Mesenteric fat pad (tissue), 1 donor: Measurements from ENCODE around the gene MYO18A. TPM values are rescaled to one million over a fixed set of nuclear protein-coding genes. Genes with fewer than 3 reads are reported as not detected.
"Not testable (repeated sequence)": the region's sequence is repeated elsewhere in the genome, so short reads cannot be mapped to it uniquely, and the experiment has no call there.

ENCODE experiments used
- DNase-seq: peaks from one replicate; pipeline ENCODE4 v3.0.0-alpha.2; 2020; ENCODE audit warnings: low spot score
- long read RNA-seq: library from polyadenylated mRNA; unstranded; transcript quantifications from one replicate; pipeline ENCODE4 v2.0.0, GENCODE V29; 2020
- total RNA-seq: library from RNA; stranded (reverse); fragmentation: NEBNext Ultra II Directional; extraction: Animal tissue kit (Norgen Biotek cat#: 25700); gene quantifications from one replicate; pipeline ENCODE4 v1.2.1, GENCODE V29; 2021
- donor health status: DM: yes; HTN: yes; CAD: no.

Gene MYO18A
- total RNA-seq: 48.6 TPM
- long read RNA-seq, partial matches to known transcripts: 31 of 41 reads
- long read RNA-seq, other reads (novel, unspliced or antisense): 10 of 41 reads

DNA sequence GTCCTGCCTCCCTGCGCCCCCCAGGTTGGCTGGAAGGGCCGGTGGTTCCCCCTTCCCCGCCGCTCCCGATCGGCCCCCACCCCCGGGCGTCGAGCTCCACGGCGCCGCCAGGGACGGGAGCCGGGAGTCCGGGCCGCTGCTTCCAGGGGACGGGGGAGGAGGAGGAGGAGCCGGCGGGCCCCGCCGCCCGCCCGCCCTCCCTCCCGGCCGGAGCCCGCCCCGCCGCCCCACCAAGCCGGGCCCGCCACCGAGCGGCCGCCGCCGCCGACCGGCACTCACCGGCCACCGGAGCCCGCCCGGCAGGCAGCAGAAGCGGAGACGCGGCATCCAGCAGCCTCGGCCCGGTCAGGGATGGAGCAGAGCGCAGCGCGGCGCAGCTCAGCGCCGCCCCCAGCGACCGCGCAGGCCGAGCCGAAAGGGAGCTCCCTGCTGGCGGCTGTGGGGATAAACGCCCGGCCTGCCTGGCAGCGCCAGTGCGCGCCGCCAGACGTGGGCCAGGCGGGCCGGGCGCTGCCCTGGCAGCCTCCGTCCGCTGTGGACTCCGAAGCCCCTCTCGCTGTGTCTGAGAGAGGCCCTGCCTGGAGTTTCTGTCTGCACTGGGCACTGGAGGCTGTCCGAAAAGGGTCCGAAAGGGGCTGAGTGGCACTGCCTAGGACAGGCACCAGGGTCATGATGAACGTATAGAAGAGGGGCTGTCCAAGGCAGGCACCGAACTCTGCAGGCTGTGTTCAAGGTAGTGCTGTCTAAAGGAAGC lies at the start of gene MYO18A:
Gene MYO18A (minus strand): TSS at position 365 of the 754 bp plus-strand sequence. CDS start 13,458 bp downstream, outside the sequence.
- peak; percentile 94 for DNase-seq

GRCh38 chr17:29225396-29225795 lies 45.2 kb upstream of the MYO18A start:
- DNase-seq: no peak

- DNase-seq: not testable (repeated sequence)
Measured at GRCh38 chr17:29221338-29221737, 41.1 kb upstream of the MYO18A start.

DNA sequence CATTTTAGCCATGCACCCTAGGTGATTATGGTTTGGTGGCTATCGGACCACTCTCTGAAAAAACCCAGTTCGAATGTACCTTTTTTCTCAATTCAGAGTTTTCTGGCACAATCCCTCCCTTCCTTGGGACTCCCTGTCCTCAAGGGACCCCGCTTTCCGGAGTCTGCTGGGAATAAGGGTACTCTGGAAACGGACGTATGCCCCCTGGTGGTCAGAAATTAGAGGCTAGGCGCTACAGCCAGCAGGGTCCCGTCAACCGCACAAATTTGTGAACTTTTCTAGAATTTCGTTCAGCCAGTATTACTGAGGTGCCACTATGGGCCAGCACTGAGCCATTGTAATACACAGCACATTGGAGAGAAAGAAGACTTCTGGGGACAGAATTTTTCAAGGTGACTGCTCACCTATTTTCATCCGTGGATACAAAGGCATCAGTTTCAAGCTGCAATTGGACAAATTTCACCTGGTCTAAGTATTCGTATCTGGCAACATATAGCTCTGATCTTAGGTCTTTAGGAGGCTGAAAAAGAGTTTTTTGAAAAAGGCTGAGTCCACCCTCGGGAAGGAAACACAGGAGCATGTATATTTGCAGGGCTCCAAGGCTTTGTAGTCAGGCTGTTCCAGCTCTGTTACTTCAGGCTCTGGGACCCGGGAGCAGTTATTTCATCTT lies 39.3 kb upstream of the MYO18A start:
- no peak for DNase-seq

GRCh38 chr17:29216856-29217255 lies 36.7 kb upstream of the MYO18A start:
- no peak for DNase-seq

DNA sequence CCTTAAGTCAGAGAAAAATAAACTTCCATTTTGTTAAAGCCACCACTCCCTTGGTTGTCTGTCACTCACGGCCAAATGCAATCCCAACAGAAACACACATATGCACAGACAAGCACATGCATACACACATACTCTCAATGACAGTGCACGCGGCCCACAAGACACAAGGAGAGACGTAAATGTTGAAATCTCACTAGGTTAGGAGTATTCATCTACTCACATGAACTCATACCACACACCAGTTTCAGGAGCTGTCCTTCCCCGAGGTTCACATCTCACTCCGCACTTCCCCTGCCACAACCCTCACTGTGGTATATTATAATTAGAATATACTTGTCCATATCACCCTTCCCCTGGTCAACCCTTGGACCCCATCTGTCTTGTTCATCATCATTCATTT lies 36.0 kb upstream of the MYO18A start:
- DNase-seq: no peak

DNA sequence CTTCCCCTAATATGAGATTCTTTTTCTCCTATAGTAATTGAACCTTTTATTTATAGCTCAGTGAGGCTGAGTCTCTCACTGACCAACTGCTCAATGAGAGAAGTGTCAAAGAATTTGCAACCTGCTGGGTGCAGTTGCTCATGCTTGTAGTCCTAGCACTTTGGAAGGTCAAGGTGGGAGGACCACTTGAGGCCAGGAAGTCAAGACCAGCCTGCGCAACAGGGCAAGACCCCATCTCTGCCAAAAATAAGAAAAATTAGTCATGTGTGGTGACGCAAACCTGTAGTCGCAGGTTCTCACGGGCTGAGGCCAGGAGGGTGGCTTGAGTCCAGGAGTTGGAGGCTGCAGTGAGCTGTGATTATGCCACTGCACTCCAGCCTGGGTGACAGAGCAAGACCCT lies 35.5 kb upstream of the MYO18A start:
- no peak for DNase-seq

DNA sequence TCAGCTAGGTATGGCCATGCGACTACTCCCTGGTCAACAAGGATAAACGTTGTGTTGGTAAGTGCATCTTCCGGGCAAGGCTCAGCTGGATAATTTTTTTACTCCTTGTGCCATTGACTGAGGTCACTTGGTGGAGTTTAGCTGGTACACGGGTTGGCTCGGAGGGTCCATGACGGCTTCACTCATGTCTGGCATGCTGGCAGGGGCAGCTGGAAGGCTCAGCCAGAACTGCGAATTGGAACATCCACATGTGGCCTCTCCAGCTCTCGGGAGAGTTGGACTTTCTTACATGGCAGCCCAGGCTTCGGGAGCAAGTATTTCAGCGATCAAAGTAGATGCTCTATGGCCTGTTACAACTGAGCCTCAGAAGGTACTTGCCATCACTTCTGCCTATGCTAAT lies 35.0 kb upstream of the MYO18A start:
- DNase-seq: no peak

GRCh38 chr17:29214215-29215146 lies 34.3 kb upstream of the MYO18A start:
- DNase-seq: no peak

- no peak for DNase-seq
Measured at GRCh38 chr17:29212681-29213121, 32.5 kb upstream of the MYO18A start.

DNA sequence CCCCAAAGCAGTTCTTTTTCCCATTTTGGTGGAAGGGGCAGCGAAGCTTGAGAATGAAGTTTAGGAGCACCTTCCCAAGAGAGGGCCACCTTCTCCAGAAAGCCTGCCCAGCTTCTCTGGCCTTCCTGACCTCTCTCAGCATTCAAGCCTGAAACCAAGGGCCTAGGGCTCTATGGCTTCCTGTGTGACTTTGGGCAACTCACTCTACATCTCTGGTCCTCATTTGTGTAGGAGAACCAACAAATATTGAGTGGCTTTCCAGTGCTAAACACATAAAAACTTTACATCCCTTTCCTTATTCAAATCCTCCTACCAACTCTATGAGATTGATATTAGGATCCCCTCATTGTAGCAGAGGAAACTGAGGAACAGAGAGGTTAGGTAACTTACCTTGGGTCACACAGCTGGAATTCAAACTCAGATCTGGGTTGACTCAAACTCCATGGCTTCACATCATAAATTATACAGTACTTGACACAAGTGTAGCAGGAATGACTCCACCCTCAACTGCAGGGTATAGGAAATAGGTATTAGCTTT lies 32.0 kb upstream of the MYO18A start:
- no peak for DNase-seq

- no peak for DNase-seq
Measured at GRCh38 chr17:29210879-29211278, 30.7 kb upstream of the MYO18A start.

- no peak for DNase-seq
Measured at GRCh38 chr17:29209073-29209472, 28.9 kb upstream of the MYO18A start.

DNA sequence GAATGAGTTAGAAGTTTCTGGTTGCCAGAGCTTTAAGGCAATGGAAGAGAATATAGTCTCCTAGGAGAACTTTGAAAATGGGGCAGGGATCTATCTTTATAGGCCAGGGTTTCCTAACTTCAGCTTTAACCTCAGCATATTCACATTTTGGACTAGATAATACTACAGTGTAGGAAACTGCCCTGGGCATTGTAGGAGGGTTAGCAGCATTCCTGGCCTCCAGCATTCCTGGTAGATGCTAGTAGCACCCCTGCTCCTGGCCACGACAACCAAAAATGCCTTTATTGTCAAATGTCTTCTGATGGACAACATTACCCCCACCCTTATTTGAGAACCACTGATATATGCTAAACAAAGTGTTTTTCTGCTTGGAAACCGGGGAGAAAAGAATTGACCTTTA lies 27.8 kb upstream of the MYO18A start:
- DNase-seq: no peak

- DNase-seq: no peak
Measured at GRCh38 chr17:29205047-29205446, 24.8 kb upstream of the MYO18A start.

DNA sequence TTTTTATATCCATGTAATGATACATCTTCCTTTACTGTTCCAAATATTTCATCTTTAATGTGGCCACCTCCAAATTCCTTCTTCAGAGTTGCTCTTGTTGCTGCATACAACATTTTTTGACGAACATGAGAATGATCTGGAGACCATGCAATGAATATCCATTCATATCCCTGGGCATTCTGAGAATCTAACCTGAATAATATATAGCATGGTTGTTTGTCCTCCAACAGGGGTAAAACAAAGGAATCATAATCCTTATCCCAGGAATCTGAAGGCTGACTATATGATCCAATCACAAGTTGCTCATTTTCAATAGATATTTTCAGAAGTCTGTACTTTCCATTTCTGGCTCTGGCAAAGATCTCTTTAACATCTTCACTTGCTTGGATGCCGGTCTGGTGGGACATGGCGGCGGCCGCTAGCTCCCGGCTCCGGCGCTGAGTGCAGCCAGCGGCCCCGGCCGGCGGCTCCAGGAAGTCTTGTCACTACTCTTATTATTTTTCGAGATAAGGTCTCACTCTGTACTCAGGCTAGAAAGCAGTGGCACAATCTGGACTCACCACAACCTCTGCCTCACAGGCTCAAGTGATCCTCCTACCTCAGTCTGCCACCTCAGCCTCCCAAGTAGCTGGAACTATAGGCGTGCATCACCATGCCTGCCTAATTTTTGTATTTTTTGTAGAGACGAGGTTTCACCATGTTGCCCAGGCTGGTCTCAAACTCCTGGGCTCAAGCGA lies 24.0 kb upstream of the MYO18A start:
- not testable (repeated sequence) for DNase-seq

DNA sequence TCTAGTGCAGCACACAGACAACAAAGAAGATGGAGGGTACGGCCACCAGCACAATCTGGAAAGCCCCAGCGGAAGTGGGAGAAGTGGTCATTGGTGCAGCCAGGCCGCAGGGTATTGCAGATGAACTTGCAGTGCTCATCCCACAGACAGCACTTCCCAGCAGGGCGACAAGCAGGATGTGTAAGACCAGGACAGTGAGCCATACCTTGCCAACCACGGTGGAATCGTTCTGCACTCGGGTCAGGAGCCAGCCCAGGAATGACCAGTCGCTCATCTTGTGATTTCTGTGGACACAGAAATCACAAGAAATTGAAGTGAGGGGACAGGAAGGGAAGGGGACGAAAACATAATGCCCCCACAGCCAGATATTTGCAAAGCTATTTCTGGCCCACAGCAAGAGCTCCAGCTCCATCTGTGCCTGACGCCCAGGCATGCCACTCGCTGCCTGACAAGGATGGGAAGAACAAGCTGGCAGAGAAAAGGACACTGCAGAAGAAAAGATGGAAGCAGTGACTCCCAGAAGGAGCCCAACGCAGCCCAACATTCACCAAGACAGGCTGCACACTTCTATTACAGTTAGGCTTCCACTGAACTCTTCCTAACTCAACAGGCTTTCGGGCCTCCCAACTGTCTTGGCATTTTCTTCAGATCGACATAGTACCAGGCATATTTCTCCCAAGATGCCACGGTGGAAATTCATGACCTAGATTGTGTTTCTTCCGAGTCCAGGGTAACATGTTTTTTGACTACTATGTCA lies 17.5 kb upstream of the MYO18A start:
- peak; percentile 81 for DNase-seq

GRCh38 chr17:29196769-29197515 lies 16.7 kb upstream of the MYO18A start:
- peak; percentile 37 for DNase-seq
